Prostate gland (tissue), 2 donors: Measurements from ENCODE around the gene TPST1. TPM values are rescaled to one million over a fixed set of nuclear protein-coding genes. Genes with fewer than 3 reads are reported as not detected.

ENCODE experiments used
- DNase-seq: peaks from one replicate; pipeline ENCODE4 v3.0.0-alpha.2; 2019; ENCODE audit warnings: low spot score
- H3K27ac ChIP-seq, 2 donors: fragments of 200-600 bp; sonication (generic); 2 replicates each; pipeline ENCODE4 v1.5.1; 2017 to 2019
- H3K27me3 ChIP-seq: fragments of 200-600 bp; sonication (generic); replicated peaks from 2 replicates; pipeline ENCODE4 v1.5.1; 2019; ENCODE audit not compliant: insufficient read depth
- H3K36me3 ChIP-seq, 2 donors: fragments of 200-600 bp; sonication (generic); 1 replicate in 1 of 2; 2 replicates in 1 of 2; pipeline versions ENCODE4 v1.5.1 to v1.8.1; 2017 to 2019
- H3K4me1 ChIP-seq: fragments of 200-600 bp; sonication (generic); replicated peaks from 2 replicates; pipeline ENCODE4 v1.5.1; 2019
- H3K4me3 ChIP-seq, 2 donors: fragments of 200-600 bp; sonication (generic); 2 replicates each; pipeline ENCODE4 v1.5.1; 2017 to 2019
- H3K9me3 ChIP-seq: fragments of 200-600 bp; sonication (generic); 2 replicates; pipeline ENCODE4 v1.5.1; 2017
- CTCF ChIP-seq, 4 experiments: fragments of 200-600 bp in 2 of 4; fragments of 450-650 bp in 2 of 4; sonication (generic) in 2 of 4; IDR thresholded peaks; 1 replicate in 3 of 4; 2 replicates in 1 of 4; pipeline ENCODE4 v1.5.1; 2016 to 2019; ENCODE audit warnings: antibody characterized with exemption in 4 of 4, mild to moderate bottlenecking in 2 of 4, moderate library complexity in 2 of 4
- POLR2A ChIP-seq: fragments of 450-650 bp; IDR thresholded peaks from one replicate; pipeline ENCODE4 v1.6.1; 2016; ENCODE audit warnings: antibody characterized with exemption, mild to moderate bottlenecking
- POLR2AphosphoS5 ChIP-seq: sonication (generic); formaldehyde crosslinking; IDR thresholded peaks from one replicate; pipeline ENCODE4 v1.6.1; 2017; ENCODE audit warnings: antibody characterized with exemption
- WGBS: methylation state at CpG from one replicate; pipeline ENCODE4 v1.1.5; 2018; 5-methylcytosine and 5-hydroxymethylcytosine counted together
- intact Hi-C: fragments of 100-400 bp; cut with DNase I; formaldehyde crosslinking; loops from one replicate; pipeline ENCODE4 v1.14.2; 2022
- total RNA-seq, 2 donors: library from RNA; depleted of rRNA; stranded (reverse); fragments of >200 nt; gene quantifications; one replicate each; pipeline ENCODE4 v1.1.0, GENCODE V29; 2016

The TPST1 gene
- total RNA-seq, 2 donors from 2014 or later = 9.9 to 21.4 TPM

DNA sequence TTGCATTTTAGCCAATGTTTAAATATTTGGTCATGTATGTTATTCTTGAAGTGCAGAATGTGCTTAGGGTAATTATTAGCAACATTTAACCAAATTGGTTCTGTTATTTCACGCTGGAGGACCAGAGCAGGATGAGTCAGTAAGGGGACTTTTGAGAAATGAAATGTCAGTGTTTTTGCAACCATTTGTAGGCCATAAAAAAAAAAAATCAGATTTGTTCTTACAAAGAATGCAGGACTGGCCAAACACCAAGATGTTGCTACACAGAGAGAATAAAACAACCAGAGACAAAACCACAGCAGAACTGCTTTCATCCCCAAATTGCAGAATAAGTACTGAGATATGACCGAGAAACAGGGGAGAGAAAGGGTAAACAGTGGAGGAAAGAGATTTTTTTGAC is 62.1 kb downstream of the TPST1 start:
- no peaks in the 10 kb centered on the region for H3K4me1 ChIP-seq
- peak; percentile 10 for DNase-seq
- no peaks in the 10 kb centered on the region for H3K27me3 ChIP-seq
- intact Hi-C loops = loop anchor here (10.0 kb wide), 1 partner anchor 58 kb away; no protein-coding TSS in a partner anchor
- no peaks in the 10 kb centered on the region for H3K36me3 ChIP-seq
- 20% methylated on average over 2 of the region's 2 CpGs for WGBS
- H3K9me3 ChIP-seq = no peaks in the 10 kb centered on the region
- TF ChIP-seq POLR2A (no peak), POLR2AphosphoS5 (peak; percentile 50)
- H3K4me3 ChIP-seq = no peak overlapping the region
- H3K27ac ChIP-seq = peak overlapping the region in 1 of 2 donors; percentile 25

DNA sequence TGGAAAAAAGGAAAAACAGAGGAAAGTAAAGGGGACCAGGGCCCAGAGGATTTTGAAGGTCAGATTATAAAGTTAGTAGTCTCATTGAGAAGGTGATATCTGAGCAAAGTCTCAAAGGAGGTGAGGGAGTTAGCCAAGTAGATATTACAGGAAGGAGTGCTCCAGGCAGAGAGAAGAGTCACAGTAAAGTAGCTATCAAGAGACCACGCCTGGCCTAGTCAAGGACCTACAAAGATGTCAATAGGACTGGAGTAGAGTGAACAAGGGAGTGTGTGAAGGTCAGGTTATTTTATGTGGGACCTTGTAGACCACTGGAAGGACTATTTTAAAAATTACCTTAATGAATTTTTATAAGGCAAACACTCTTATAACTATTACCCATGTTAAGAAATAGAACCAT is 64.8 kb downstream of the TPST1 start:
- Histone ChIP-seq H3K36me3 (no peaks in the 10 kb centered on the region), H3K27ac (no peak overlapping the region), H3K4me1 (no peaks in the 10 kb centered on the region), H3K27me3 (no peaks in the 10 kb centered on the region), H3K4me3 (no peak overlapping the region), H3K9me3 (no peaks in the 10 kb centered on the region)
- no peak for DNase-seq
- 91% methylated on average over 1 of the region's 1 CpG for WGBS
- intact Hi-C loops = loop anchor here (10.0 kb wide), 1 partner anchor 55 kb away; no protein-coding TSS in a partner anchor
- TF ChIP-seq POLR2A (no peak), POLR2AphosphoS5 (no peak), CTCF (IDR thresholded peaks at IDR 0.05) (no peak)

GRCh38 chr7:66272321-66272720 is 67.2 kb downstream of the TPST1 start:
- Histone ChIP-seq H3K27ac (no peak overlapping the region), H3K4me3 (no peak overlapping the region), H3K9me3 (no peaks in the 10 kb centered on the region), H3K36me3 (no peaks in the 10 kb centered on the region), H3K27me3 (no peaks in the 10 kb centered on the region), H3K4me1 (no peaks in the 10 kb centered on the region)
- no peak for TF ChIP-seq POLR2A
- TF ChIP-seq CTCF (IDR thresholded peaks at IDR 0.05) = no peak
- TF ChIP-seq POLR2AphosphoS5 = no peak
- WGBS = 94% methylated on average over 3 of the region's 3 CpGs
- intact Hi-C loops = no loop called here
- no peak for DNase-seq

- Histone ChIP-seq H3K27ac (no peak overlapping the region), H3K4me3 (no peak overlapping the region), H3K4me1 (no peaks in the 10 kb centered on the region), H3K36me3 (no peaks in the 10 kb centered on the region), H3K27me3 (no peaks in the 10 kb centered on the region), H3K9me3 (no peaks in the 10 kb centered on the region)
- TF ChIP-seq POLR2A (no peak), CTCF (IDR thresholded peaks at IDR 0.05) (no peak), POLR2AphosphoS5 (no peak)
- no peak for DNase-seq
- intact Hi-C loops = no loop called here
- 54% methylated on average over 3 of the region's 3 CpGs for WGBS
Measured at GRCh38 chr7:66276363-66276762, 71.2 kb downstream of the TPST1 start.

DNA sequence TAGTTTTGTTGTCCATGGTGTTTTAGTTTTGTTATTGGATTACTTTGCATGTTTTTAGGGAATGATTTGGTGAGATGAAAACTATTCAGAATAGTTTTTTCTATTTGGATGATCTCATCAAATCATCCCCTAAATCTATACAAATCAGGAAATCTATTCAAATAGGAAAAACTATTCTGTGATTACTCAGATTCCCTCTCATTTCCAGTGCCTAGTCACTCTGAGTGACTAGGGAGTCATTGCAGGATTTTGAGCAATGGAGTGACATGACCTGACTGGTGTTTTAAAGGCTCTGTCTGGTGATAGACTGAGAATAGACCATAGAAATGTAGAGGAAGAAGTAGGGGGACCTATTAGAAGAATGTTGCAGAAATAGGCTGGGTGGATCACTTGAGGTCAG is 72.4 kb downstream of the TPST1 start:
- TF ChIP-seq CTCF (IDR thresholded peaks at IDR 0.05) (no peak), POLR2AphosphoS5 (no peak), POLR2A (no peak)
- H3K36me3 ChIP-seq = no peaks in the 10 kb centered on the region
- intact Hi-C loops = no loop called here

More for the DNA sequence above, 72.4 kb downstream of the TPST1 start:
- Histone ChIP-seq H3K27me3 (no peaks in the 10 kb centered on the region), H3K4me1 (peaks cover 2% of the 10 kb centered on the region), H3K9me3 (no peaks in the 10 kb centered on the region), H3K27ac (no peak overlapping the region), H3K4me3 (no peak overlapping the region)
- DNase-seq = no peak
